ENCODE data around the gene CRYL1. TPM values are rescaled to one million over a fixed set of nuclear protein-coding genes. Genes with fewer than 3 reads are reported as not detected.

CRYL1 gene
- total RNA-seq, 1 donor from 2014 or later = 17.6 TPM

GRCh38 chr13:20526664-20527063, 1.0 kb upstream of the CRYL1 start:
- DNase-seq = no peak

- DNase-seq = peak; percentile 41
Observed at GRCh38 chr13:20525144-20525600, 485 bp downstream of the CRYL1 start.

GRCh38 chr13:20521364-20522115, 4.1 kb downstream of the CRYL1 start:
- no peak for DNase-seq

- DNase-seq = no peak
Observed at GRCh38 chr13:20519875-20520274, 5.8 kb downstream of the CRYL1 start.

- DNase-seq = peak; percentile 56
Observed at GRCh38 chr13:20518660-20519100, 7.0 kb downstream of the CRYL1 start.

- no peak for DNase-seq
Observed at GRCh38 chr13:20514866-20515265, 10.8 kb downstream of the CRYL1 start.

- no peak for DNase-seq
Observed at GRCh38 chr13:20513466-20513995, 12.1 kb downstream of the CRYL1 start.

- no peak for DNase-seq
Observed at GRCh38 chr13:20512042-20512683, 13.5 kb downstream of the CRYL1 start.

GRCh38 chr13:20506696-20507095, 19.0 kb downstream of the CRYL1 start:
- DNase-seq = no peak

- peak; percentile 38 for DNase-seq
Observed at GRCh38 chr13:20505405-20506366, 20.0 kb downstream of the CRYL1 start.

GRCh38 chr13:20503088-20504083, 22.3 kb downstream of the CRYL1 start:
- no peak for DNase-seq

- DNase-seq = no peak
Observed at GRCh38 chr13:20501592-20501991, 24.1 kb downstream of the CRYL1 start.

GRCh38 chr13:20501120-20501519, 24.5 kb downstream of the CRYL1 start:
- DNase-seq = no peak

GRCh38 chr13:20499986-20500385, 25.7 kb downstream of the CRYL1 start:
- no peak for DNase-seq

GRCh38 chr13:20498659-20499058, 27.0 kb downstream of the CRYL1 start:
- DNase-seq = no peak

- DNase-seq = no peak
Observed at GRCh38 chr13:20498129-20498528, 27.5 kb downstream of the CRYL1 start.

GRCh38 chr13:20497006-20497775, 28.5 kb downstream of the CRYL1 start:
- no peak for DNase-seq

- peak; percentile 84 for DNase-seq
Observed at GRCh38 chr13:20495087-20496023, 30.3 kb downstream of the CRYL1 start.

- DNase-seq = no peak
Observed at GRCh38 chr13:20494656-20495055, 31.0 kb downstream of the CRYL1 start.
